Activated T-cell treated with anti-CD3 and anti-CD28 coated beads, Interleukin-2, amount 50 U/mL, for 48 hours (primary cell): ENCODE results near the gene NCK2.

Experiments
- DNase-seq, 2 experiments: peaks; one replicate each; pipeline ENCODE4 v3.0.0-alpha.2; 2020

Gene NCK2

DNA sequence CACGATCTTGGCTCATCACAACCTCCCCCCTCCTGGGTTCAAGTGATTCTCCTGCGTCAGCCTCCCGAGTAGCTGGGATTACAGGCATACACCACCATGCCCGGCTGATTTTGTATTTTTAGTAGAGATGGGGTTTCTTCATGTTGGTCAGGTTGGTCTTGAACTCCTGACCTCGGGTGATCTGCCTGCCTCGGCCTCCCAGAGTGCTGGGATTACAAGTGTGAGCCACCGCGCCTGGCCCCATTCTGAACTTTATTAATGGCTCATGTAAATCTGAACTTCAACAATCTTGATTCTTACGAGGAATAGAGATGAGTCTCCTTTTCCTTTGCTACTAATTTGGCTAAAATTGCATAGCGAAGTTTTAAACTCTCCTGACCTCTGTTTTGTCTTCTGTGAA is 12.2 kb downstream of the NCK2 start:
- peak; percentile 27 to 28 for DNase-seq

DNA sequence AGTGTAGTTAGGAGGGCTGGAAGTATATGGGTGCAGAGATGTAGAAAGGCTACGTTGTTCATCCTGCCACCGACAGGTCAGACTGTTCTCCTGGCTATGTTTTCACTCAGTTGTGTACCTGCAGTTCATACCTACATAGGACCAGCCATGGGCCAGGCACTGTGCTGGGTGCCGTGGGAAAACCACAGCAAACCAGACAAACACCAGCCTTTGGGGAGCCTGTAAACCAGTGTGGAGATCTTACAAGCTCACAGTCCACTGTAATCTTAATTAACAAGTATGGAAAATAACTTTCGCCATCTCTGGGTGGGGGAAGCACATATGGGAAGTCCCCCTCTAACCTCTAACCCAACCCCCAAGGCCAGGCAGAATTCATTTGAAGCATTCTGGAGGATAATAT is 12.7 kb downstream of the NCK2 start:
- peak; percentile 31 to 36 for DNase-seq

DNA sequence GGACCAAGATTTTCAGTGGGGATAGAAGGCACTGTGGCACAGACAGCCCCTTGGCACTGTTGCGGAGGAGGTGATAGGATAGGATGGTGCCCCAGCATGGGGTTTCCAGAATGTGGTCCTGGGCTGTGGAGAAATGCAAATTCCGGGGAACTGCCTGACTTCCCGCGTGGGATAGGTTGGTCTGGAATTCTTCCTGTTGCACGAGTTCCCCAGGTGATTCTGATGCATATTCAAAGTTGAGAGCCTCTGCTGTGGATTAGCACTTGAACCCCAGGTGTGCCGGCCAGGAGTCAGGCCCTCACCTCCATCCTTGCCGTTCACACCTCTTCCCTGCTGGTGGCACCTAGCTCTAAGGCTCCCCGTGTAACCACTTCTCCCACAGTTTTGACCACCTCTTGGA is 15.5 kb downstream of the NCK2 start:
- DNase-seq = no peak

DNA sequence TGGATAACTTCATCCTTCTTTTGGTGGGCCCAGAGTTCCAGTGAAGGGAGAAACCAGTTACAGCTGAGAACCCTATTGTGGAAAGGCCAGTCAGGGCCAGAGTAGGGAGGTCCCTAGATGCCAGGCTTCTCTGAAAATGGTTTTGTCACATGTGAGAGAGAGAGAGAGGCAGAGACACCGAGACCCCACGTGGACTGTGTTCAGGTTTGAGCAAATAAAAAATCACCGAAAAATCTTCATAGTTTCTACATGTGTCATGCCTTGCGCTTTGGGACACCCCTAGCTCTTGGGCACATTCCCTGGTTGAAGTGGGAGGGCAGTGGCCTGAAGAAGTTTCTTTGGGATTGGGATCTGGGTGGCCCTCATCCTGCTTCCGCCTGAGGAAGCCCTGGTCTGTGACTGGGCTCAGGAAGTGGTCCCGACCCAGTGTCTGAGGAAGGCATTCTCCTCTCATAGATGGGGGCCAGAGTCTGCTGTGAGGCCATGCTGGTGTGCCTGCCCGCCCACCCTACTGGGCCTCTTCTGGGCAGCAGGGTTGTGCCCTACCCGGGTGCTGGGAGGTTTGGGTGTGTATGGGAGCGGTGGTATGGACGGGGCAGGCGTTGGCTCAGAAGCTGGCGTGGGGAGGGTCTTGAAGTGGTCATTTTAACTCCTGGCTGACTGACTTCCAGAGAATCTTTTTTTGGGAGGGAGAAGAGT is 16.1 kb downstream of the NCK2 start:
- DNase-seq = peak; percentile 31 to 38

DNA sequence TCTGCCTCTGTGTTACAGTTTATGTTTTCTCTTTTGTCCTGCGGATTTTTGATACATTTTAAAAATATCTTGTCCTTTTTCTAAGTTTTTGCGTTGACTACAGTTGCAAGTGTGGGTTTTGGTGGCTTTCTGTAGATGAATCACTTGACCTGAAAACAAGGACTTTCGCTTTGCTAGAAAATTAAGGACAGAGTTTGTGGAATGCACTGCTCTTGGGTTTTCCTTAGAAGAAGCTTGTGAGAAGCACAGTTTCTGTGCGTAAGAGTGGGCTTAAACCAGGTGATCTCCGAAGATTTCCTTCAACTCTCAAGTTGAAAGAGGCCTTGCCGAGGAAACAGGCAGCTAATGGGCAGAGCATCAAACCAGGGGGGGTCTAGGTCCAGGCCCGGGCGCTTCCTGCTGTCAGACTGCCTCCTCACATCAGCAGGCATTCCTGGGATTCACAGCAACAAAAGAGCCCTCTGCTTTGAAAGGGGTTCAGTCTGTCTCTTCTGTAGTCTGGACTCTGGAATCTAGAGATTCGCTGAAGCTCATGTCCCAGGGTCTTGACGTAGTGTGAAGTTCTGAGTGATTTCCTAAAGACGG is 17.3 kb downstream of the NCK2 start:
- peak; percentile 16 to 29 for DNase-seq

DNA sequence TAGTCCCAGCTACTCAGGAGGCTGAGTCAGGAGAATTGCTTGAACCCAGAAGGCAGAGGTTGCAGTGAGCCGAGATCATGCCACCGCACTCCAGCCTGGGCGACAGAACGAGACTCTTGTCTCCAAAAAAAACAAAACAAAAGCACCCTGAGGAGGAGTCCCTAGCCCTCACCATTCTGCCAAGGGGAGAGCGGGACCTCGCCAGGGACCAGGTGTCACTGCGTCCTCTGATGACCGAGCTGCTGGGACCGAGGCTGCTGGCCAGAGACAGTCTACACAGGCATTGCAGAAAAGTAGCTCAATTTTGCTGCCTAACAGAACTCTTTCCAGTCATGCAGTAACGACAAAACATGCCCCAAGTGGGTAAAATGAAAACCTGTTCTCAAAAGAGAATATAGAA is 18.4 kb downstream of the NCK2 start:
- DNase-seq = peak; percentile 19 to 22

DNA sequence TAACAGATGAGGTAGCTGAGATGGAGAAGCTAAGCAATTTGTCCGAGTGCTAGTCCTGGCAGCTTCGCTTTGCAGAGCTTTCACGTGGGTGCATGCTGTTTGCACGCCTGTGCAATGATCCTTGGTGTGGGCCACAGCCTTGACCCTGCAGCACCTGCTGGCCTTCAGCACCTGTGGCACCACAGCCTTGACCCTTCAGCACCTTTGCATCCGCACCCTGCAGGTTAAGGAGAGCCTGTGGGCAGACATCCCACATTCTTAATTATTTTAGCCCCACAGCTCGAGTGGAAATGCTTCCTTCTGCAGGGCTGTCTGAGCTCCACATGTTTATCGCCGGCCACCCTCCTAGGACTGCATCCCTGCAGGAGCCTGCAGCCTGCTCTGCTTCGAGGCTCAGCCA is 19.3 kb downstream of the NCK2 start:
- DNase-seq = peak; percentile 22 to 26

DNA sequence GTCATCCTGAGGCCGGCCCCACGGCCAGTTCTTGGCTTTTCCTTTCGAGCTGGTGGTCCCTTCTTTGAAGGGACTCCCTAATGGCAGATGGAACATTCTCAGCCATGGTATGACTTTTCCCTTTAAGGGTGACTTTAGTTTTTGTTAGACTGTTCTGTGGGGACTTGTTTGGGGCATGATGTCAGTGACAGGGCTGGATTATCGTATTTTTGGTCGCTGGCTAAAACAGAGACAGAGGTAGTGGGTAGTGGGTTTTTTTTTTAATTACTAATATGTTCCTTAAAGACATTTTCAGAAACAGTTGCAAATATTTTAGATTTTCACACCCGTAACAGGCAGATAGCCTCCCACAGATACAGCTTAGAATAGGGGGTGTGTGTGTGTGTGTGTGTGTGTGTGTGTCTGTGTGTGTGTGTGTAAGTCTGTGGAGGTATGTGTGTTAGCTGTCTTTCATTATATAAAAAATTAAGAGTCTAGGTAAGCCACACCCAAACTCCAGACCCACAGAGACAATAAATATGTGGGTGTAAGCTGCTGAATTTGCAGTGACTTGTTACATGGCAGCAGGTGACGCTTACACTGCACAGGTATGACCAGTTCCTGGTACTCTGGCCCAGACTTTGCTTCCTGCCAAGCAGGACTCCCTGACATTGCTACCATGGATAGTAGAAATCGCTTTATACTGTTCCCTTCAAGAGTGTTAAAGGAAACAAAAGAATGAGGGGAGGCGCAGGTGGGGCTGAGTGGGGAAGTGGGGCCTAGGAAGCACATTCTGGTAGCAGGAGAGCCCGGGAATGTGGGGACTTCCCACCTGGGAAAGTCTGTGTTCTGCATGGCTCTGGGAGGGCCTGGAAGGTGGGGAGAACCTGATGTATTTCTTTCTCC is 20.9 kb downstream of the NCK2 start:
- DNase-seq = peak; percentile 32 to 38

DNA sequence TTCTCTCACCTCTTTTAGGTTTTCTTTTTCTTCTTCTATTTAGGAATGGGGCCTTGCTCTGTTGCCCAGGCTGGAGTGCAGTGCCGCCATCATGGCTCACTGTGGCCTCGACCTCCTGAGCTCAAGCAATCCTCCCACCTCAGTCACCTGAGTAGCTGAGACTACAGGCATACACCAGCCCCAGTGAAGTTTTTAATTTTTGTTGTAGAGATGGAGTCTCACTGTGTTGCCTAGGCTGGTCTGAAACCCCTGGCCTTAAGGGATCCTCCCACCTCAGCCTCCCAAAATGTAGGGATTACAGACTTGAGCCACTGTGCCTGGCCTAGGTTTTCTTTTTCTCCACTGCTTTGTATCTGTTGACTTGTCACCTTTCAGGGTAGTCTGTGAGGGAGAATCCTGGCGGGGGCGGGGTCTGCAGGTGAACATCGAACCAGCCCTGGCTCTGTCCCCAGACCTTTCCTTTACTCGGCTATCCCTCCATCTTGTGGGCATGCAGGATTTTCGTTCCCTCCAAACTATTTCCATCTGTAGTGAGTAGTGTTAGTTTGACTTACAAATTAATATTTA is 21.7 kb downstream of the NCK2 start:
- DNase-seq = peak; percentile 16 to 17

DNA sequence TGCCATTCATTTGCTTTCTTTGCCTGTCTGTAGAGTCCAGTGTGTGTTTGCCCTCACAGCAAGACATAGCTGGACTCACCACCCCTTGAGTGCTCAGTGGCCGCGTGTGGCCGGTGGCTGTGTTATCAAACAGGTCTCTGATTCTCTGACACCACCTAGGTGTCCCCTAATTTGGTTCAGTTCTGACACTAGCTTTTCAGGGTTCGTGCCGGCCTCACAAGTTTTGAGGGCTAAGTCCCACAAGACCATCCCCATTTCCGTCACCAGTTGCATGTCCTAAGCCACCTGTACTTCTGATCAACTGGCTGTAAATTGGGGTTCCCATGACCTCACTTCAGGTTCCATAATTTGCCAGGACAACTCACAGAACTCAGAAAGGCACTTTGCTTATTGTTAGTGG is 23.5 kb downstream of the NCK2 start:
- DNase-seq = peak; percentile 19 to 21

DNA sequence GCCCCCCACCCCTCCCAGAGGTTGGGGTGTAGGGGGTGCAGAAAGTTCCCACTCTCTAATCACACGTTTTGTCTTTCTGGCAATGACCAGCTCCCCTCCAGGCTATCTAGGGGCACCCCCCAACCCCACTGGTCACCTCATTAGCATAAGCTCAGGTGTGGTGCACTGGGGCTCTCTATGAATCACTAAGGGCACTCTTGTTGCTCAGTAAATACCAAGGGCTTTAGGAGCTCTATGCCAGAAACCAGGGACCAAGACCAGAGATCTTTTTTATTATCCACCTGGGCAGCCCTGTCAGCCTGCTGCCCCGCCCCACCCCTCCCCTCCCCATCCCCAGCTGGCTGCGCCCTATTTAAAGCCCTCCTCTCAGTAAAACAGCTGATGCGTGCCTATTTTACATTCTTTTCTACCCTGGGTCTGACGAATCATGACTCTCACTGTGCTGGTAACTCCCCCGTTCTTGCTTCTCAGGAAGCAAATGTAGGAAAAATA is 24.3 kb downstream of the NCK2 start:
- peak; percentile 35 to 52 for DNase-seq

DNA sequence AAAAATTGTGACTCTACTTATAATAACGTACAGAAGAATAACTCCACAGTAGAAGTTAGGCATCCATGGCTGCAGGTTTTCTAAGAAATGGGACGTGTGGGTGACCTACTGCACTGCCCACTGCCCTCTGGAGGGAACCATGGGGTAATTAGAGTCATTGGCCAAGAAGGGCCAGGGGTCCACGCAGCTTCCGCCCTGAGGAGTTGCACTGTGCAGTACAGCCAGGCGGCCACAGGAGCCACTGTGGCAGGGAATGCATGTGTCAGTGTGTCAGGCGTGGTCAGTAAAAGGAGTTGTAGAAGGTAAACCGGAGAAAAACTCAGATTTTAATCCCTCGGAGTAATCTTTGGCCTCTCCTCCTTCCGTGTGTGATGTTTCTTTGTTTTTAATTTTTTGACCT is 24.8 kb downstream of the NCK2 start:
- DNase-seq = peak; percentile 50 to 54

DNA sequence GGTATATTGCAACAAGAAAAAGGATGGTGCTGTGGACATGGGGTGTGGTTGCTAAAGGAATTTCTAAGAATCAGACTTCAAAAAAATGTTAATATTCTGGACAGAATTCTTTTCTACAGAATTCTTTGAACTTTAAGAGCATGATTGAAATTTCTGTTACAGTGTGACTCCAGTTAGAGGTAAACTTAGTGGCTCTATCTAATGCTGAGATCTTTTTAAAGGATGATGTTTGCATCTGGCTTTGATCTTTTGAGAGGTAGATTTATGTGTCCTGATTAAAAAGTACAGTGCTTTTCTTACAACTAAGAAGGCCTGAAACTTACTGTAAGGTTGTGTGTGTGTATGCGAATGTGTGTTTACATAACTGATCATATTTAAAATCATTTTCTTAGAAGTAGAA is 25.4 kb downstream of the NCK2 start:
- DNase-seq = no peak

DNA sequence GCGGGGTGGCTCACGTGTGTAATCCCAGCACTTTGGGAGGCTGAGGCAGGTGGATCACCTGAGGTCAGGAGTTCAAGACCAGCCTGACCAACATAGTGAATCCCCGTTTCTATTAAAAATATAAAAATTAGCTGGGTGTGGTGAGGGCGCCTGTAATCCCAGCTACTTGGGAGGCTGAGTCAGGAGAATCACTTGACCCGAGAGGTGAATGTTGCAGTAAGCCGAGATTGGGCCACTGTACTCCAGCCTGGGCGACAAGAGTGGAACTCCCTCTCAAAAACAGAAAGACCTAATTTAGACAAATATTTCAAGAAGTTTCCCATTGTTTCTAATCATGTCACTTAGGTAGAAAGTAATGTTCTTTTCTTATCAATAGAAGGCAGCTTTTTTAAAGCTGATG is 26.6 kb downstream of the NCK2 start:
- peak; percentile 11 to 14 for DNase-seq

DNA sequence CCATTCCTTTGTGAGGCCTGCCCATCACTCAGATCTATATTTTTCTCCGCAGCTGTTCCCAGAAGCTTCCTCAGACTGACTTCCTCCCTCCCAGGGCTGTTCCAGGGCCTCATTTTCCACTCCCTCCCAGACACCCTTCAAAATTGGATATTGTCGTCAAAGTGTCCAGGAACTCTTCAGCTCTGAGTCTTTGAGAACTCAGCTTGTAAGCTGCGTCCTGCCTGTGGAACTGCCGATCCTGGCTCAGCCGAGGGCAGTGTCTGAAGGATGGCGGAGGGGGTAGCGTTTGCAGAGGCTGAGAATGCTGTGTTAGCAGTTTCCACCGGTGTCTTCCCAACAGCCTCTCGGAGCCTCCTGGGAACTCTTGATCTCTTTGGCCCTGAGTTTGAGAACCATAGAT is 27.1 kb downstream of the NCK2 start:
- peak; percentile 16 to 19 for DNase-seq

DNA sequence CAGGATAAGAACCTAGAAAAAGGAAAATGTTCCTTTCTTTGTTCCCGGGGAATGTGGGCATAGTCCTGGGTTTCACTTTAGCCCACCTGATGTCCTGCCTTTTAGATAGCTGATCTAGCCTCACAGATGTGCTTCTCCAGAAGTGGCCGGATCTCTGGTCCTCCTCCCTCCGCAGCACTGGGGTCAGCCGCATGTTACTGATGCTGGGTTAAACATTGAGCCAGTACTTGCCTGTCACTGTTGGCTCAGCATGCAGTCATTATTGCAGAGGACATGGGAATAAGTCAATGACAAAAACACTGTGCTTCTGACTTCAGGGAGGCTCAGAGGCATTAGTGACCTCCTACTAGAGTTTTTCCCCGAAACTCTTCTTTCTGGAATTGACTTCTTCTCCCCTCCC is 27.6 kb downstream of the NCK2 start:
- DNase-seq = peak; percentile 14 to 16

DNA sequence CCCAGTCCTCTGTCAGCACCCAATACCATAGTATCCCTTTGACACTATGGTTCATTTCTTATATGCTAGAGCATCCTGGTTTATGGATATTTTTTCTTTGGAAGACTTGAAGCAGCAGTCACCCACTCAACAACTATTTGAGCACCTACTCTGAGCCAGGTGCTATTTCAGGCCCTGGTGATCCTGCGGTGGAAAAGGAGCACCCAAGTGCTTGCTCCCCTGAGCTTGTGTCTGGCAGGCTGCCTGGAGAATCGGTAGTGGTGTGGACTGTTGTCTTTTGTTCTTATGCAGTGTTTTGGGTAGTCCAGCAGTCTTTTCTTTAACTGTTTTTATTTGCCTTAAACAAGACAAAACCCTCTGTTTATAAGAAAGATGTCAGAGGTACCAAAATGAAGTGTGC is 28.9 kb downstream of the NCK2 start:
- peak; percentile 14 to 16 for DNase-seq

DNA sequence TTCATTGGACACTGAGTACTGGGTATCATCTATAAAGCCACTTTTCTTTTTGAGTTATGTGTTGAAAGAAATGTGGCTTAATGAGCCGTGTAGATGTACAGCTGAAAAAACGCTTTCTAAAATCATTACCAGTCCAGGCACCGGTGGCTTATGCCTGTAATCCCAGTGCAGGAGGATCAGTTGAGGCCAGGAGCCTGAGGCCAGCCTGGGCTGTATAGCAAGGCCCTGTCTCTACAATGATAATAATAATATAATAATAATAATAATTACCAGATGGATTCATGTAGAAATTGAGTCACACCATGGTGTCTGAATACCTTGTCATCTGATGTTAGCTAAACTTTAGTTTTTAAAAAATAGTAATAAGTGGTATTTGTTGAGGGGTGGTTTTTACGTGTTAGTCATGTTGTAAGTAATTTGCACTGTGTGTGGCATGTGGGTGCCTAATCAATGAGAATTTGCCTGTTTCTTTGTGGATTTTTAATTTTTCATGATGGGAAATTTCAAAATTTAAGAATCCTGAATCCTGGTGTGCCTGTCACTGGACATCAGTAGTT is 30.1 kb downstream of the NCK2 start:
- DNase-seq = peak; percentile 22 to 24

DNA sequence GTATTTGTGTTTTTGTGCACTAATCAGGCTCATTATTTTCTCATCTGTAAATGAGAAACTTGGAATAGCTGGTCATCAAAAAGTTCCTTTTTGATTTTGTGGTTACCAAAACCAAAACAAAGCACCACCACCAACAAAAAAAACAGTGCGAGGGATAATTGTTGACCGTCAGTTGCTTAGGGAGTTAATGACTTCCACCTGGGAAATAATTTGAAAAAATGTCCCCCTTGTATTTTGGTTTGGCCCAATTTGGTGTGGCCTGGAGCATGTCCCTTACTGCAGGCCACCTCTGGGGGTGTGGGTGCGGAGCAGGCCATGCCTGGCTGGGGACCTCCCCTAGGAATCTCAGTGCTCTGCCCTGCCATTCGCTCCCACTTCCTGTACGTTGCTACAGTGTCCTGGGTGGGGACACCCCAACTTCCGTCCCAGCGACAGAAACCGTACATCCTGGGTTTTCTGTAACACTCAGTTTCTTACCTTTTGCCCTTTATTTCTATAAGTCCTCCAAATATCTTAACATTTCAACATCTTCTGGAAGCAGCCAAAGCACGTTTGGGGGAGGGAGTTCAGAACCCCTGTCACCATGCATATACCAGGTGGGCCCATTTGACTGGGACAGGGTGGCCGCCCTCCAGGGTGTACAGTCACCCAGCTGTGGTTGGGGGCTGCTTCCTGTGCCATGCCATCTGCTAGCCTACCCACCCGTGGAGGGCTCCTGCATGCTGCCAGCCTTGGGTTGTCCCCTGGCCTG is 31.3 kb downstream of the NCK2 start:
- DNase-seq = peak; percentile 52 to 59

DNA sequence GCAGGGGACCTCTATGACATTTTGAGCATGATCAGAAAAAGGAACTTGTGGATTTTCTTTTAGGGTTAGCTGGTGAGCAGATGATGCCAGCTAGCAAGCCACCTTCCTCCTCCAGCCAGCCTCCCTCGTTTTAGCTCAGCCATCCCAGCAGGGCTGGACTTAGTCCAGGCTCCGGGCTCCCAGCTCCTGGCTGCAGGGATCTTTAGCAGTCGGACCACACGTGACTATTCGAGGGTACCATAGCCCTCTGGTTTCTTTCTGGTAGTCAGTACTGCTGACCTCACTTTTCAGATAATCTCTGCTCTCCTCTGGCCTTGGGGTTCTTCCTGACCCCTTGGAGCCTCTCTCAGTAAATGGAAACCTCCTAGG is 31.8 kb downstream of the NCK2 start:
- peak in 1 of 2 experiments; percentile 30 for DNase-seq

DNA sequence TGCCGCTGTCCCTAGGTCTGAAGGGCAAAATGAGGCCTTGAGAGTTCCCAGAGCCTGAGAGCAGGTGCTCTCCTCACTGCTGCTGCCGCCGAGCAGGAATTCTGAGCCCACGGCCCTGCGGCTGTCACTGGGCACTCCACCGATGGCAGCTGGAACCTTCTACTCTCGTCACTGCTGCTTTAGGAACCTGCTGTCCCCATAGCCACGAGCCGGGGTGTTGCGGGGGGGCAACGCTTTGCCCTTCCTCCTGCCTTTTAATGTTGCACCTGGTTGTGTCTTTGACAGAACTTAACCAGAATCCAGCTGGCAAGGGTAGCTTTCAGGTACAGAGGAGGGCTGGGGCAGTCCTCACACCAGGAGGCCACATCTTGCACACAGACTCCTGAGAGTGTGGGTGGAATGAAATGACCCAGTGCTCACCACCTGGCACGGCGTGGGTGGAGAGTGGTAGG is 32.3 kb downstream of the NCK2 start:
- DNase-seq = peak in 1 of 2 experiments; percentile 33

DNA sequence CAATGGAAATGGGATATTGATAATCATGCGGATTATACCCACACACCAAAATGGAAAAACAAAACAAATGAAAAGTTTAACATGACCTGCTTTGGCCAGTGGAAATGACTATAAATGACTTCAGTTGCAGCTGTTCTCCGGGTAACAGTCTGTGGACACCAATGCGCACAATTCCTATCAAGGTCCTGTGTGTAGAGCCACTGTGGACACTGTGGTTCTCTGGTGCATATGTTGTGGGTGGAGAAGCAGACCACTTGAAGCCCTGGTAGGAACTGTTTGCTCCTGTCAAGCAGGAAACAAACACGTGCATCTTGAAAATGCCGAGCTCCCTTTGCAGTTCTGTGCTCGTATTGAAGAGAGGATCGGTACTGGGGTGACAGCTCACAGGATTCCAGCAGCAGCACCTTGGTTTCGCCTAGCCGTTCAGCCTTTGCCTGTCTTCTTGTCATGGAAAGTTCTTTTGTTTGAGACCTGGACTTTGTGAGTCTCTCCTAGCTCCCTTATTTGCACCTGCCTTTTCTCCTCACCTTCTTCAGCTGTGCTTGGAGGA is 32.9 kb downstream of the NCK2 start:
- DNase-seq = peak; percentile 38 to 43
